HAP-1 (cell line): ENCODE results near the gene REPS1.
"Not testable (repeated sequence)": the region's sequence is repeated elsewhere in the genome, so short reads cannot be mapped to it uniquely, and the experiment has no call there.

Experiments used
- DNase-seq, 2 experiments: peaks; one replicate each; pipeline ENCODE4 v3.0.0-alpha.2; 2016 to 2020; ENCODE audit warnings: low spot score in 2 of 2
- H3K27me3 ChIP-seq: fragments of 250-450 bp; sonication (Bioruptor Pico); 2 replicates; pipeline ENCODE4 v1.5.1; 2020; ENCODE audit warnings: low read depth, mild to moderate bottlenecking, moderate library complexity
- H3K36me3 ChIP-seq: fragments of 250-450 bp; sonication (Bioruptor Pico); replicated peaks from 2 replicates; pipeline ENCODE4 v1.5.1; 2020; ENCODE audit warnings: mild to moderate bottlenecking
- H3K4me1 ChIP-seq: fragments of 250-450 bp; sonication (Bioruptor Pico); 2 replicates; pipeline ENCODE4 v1.5.1; 2020; ENCODE audit warnings: mild to moderate bottlenecking
- H3K4me3 ChIP-seq: fragments of 250-450 bp; sonication (Bioruptor Pico); 2 replicates; pipeline ENCODE4 v1.5.1; 2020; ENCODE audit warnings: mild to moderate bottlenecking, moderate library complexity
- H3K9me3 ChIP-seq: fragments of 250-450 bp; sonication (Bioruptor Pico); 2 replicates; pipeline ENCODE4 v1.5.1; 2020; ENCODE audit warnings: mild to moderate bottlenecking, moderate library complexity
- in situ Hi-C: fragments of 300-500 bp; cut with MboI; formaldehyde crosslinking; loops from 3 replicates; pipeline ENCODE4 v1.14.3; 2020; ENCODE audit warnings: low sequenced_read_pairs, inconsistent platforms, mixed read lengths

The REPS1 gene

DNA sequence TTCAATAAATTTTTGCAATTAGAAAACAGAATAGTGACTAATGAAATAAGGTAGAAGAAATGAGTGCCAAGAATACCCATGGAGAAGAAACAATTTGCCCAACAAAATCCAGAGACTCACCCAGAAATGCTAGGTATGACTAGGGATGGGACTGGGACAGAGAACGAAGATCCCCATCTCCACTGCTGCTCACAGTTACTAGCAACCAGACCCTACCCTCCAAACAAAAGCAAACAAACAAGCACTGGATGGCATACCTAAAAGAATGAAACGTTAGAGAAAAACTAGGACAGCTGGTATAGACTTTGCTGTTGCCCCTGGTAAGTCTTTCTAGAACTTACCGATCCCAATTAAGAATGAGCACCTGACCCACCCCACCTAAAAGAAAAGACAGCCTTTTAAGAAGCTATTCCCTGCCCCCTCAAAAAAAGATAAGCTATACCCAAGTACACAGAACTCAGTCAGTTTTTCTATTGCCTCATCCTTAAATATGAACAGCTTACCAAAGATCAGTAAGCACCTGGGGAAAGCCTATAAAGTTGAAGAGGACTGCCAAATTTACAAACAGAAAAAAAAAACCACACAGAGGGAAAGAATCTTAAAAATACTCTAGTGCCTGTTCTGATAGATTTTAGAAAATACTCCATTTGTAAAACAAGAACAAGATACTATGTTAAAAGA lies 31.7 kb downstream of the REPS1 start:
- in situ Hi-C loops, result no loop called here
- H3K27me3 ChIP-seq, result no peaks in the 10 kb centered on the region
- H3K4me1 ChIP-seq, result 0 out of 2 replicates have a peak, but pooled peaks cover 2% of the 10 kb centered on the region
- no peak for DNase-seq
- no peaks in the 10 kb centered on the region for H3K36me3 ChIP-seq
- no peak overlapping the region for H3K4me3 ChIP-seq
- H3K9me3 ChIP-seq, result no peaks in the 10 kb centered on the region

DNA sequence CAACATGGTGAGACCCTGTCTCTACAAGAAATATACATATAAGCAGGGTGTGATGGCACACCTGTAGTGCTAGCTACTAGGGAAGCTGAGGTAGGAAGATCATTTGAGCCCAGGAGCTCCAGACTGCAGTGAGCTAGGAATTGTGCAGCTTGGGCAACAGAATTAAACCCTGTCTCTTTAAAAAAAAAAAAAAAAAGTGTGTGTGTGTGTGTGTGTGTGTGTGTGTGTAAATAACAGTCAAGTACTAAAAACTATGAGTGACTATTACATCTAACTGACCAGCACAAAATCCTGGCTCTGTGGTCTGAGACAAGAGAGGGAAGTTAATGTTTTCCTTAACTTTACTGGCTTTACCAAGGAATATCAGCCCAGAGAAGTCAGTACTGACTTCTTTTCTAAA lies 32.8 kb downstream of the REPS1 start:
- no peak for DNase-seq
- in situ Hi-C loops, result no loop called here
- 0 out of 2 replicates have a peak, but pooled peaks cover 2% of the 10 kb centered on the region for H3K4me1 ChIP-seq
- no peaks in the 10 kb centered on the region for H3K27me3 ChIP-seq
- no peaks in the 10 kb centered on the region for H3K9me3 ChIP-seq
- no peak overlapping the region for H3K4me3 ChIP-seq
- no peaks in the 10 kb centered on the region for H3K36me3 ChIP-seq

DNA sequence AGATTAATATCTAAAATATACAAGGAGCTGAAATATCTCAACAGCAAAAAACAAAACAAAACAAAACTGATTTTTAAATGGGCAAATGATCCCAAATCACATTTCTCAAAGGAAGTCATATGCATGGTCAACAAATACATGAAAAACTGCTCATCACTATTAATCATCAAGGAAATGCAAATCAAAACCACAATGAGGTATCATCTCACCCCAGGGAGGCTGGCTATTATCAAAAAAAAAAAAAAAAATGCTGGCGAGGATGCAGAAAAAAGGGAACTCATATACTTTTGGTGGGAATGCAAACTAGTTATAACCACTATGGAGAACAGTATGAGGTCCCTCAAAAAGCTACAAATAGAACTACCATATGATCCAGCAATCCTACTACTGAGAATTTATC lies 34.6 kb downstream of the REPS1 start:
- no peak for DNase-seq
- in situ Hi-C loops, result no loop called here
- H3K27me3 ChIP-seq, result no peaks in the 10 kb centered on the region

DNA sequence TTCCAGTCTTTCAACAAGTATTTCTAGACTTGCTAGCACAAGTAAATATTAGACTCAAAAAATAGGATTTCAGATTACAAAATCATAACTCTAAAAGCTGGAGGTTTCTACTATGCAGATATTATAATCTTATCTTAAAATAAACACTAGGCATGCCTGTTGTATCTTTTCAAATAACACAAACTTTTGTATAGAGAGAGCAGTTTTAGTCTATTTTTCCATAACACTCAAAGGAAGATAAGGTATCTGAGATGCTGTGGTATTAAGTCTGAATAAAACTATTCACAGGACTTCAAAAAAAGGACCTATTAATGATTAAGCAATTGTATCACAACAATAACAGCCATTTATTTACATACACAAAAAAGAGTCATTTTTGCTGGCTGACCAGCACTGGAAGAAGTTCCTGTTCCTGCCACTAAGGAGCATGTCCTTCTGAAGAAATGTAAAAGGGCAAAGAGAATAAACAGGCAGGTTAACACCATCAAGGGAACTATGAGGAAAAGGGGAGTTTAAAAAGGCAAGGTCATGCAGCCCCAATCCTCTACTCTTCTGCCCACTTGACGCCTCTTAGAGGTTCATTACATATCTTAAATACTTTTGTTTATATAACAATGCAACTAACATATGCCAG lies 39.4 kb downstream of the REPS1 start:
- Histone ChIP-seq H3K27me3 (no peaks in the 10 kb centered on the region), H3K4me3 (no peak overlapping the region), H3K9me3 (no peaks in the 10 kb centered on the region), H3K36me3 (peaks cover 17% of the 10 kb centered on the region), H3K4me1 (peaks cover 26% of the 10 kb centered on the region)
- DNase-seq, result no peak
- in situ Hi-C loops, result no loop called here

More for the DNA sequence above, 34.6 kb downstream of the REPS1 start:
- Histone ChIP-seq H3K9me3 (no peaks in the 10 kb centered on the region), H3K36me3 (no peaks in the 10 kb centered on the region), H3K4me1 (peaks cover 10% of the 10 kb centered on the region), H3K4me3 (no peak overlapping the region)

DNA sequence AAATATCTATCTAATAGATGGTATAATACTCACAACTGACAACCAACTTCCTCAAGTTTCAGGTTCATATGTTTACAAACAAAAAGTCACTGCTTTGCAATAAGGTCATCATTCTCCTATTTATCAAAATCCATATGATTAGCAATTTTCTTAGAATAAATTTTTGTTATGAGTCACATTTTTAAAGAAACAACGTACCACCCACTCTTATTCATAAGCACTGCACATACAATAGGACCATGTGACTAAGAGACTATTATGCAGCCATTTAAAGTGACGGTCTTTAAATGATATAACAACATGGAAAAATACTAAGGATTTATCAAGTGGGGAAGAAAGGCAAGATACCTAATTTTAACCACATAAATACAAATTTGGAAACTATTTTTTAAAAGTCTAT lies 40.0 kb downstream of the REPS1 start:
- Histone ChIP-seq H3K9me3 (no peaks in the 10 kb centered on the region), H3K4me1 (peaks cover 26% of the 10 kb centered on the region), H3K36me3 (peaks cover 21% of the 10 kb centered on the region), H3K27me3 (no peaks in the 10 kb centered on the region), H3K4me3 (no peak overlapping the region)
- DNase-seq, result no peak
- in situ Hi-C loops, result no loop called here

DNA sequence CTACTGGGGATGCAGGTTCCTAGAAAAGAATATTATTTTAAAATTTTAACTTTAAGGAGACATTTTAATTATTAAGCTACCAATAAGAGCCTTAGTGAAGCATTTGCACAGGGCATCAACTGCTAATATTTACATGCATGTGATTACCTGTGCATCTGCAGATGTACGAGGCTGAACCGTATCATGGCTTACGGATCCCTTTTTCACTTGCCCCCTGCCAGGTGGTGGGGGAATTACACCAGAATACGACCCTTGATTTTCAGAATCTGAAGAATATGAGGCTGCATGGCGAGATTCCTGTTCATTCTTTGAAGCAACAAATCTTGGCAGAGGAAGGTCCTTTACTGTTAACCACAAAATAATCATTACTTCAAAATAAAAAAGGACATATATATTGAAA lies 42.7 kb downstream of the REPS1 start:
- peaks cover 26% of the 10 kb centered on the region for H3K4me1 ChIP-seq
- no peaks in the 10 kb centered on the region for H3K27me3 ChIP-seq
- in situ Hi-C loops, result no loop called here
- H3K36me3 ChIP-seq, result peaks cover 22% of the 10 kb centered on the region
- no peak overlapping the region for H3K4me3 ChIP-seq
- peak in 1 of 2 experiments; percentile 26 for DNase-seq
- no peaks in the 10 kb centered on the region for H3K9me3 ChIP-seq

DNA sequence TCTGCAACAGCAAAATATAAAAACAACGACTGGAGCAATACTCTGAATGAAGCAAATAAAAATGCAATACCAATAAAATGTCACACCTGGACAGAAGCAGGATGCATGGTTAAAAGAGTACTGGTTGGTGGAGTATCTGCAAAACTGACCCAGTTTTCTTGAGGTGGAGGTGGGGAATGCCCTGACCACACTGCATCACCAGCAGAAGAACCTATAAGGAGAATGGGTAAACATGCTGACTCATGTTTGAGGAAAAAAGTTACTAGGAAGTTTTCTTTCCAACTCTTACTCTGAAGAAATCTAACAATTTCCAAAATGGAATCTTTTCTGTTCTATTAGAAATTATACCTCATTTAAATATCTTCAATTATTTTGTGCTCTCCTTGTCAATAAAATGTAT lies 43.6 kb downstream of the REPS1 start:
- Histone ChIP-seq H3K4me3 (no peak overlapping the region), H3K9me3 (no peaks in the 10 kb centered on the region), H3K27me3 (no peaks in the 10 kb centered on the region), H3K36me3 (peaks cover 22% of the 10 kb centered on the region), H3K4me1 (peaks cover 26% of the 10 kb centered on the region)
- no peak for DNase-seq
- in situ Hi-C loops, result no loop called here

DNA sequence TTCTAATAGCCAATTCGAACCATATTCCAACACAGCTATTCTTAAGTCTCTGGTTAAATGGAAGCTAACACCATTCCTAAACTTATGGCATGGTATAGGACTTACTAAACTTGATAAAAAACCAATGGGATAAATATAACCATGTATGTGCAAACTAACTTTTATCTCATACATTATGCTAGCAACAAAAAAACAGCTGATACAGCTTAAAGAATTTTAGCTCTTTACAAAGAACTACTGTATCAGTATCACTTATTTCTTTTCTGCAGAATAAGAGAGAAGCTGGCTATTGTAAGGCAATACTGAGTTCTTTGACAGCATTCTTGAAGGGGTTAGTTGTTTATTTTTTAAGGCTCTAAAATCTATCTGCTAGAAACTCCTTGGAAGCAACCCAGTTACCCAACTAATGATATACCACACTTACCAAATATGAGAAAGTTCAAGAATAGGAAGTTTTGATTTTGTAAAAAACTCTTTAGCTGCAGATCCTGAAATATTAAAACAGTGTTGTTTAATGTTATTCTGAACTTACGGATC lies 44.9 kb downstream of the REPS1 start:
- H3K9me3 ChIP-seq, result no peaks in the 10 kb centered on the region
- DNase-seq, result no peak
- H3K27me3 ChIP-seq, result no peaks in the 10 kb centered on the region
- peaks cover 22% of the 10 kb centered on the region for H3K36me3 ChIP-seq
- peaks cover 13% of the 10 kb centered on the region for H3K4me1 ChIP-seq
- in situ Hi-C loops, result no loop called here
- no peak overlapping the region for H3K4me3 ChIP-seq

DNA sequence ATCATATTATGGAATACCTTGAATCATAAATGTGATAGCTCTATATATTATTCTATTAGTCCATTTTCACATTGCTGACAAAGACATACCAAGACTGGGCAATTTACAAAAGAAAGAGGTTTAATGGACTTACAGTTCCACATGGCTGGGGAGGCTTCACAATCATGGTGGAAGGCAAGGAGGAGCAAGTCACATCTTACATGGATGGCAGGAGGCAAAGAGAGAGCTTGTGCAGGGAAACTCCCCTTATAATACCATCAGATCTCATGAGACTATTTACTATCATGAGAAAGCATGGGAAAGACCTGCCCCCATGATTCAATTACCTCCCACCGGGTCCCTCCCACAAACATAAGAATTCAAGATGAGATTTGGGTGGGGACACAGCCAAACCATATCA lies 51.2 kb downstream of the REPS1 start:
- H3K27me3 ChIP-seq, H3K4me3 ChIP-seq, H3K4me1 ChIP-seq, DNase-seq, H3K9me3 ChIP-seq, in situ Hi-C loops: not testable (repeated sequence)
- peaks cover 11% of the 10 kb centered on the region for H3K36me3 ChIP-seq

DNA sequence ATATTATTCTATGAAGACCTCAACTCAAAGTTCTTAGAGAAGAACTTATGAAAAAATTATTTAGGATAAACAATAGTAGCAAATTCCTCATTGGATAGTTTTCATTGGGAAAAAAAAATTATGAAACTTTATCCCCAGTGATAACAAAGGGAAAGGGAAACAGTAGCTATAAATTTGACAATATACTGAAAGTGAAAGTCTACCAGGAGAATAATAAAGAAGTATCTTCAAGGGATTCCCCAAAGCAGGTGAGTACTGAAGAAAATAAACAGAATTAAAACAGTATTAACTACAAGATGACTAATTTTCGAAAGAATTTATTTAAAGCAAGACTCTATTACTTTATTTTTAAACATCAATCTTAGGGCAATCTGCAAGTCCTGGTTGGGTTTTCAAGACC lies 56.4 kb downstream of the REPS1 start:
- Histone ChIP-seq H3K9me3 (no peaks in the 10 kb centered on the region), H3K27me3 (no peaks in the 10 kb centered on the region), H3K36me3 (peaks cover 4% of the 10 kb centered on the region), H3K4me1 (peaks cover 11% of the 10 kb centered on the region), H3K4me3 (no peak overlapping the region)
- in situ Hi-C loops, result no loop called here
- DNase-seq, result no peak

DNA sequence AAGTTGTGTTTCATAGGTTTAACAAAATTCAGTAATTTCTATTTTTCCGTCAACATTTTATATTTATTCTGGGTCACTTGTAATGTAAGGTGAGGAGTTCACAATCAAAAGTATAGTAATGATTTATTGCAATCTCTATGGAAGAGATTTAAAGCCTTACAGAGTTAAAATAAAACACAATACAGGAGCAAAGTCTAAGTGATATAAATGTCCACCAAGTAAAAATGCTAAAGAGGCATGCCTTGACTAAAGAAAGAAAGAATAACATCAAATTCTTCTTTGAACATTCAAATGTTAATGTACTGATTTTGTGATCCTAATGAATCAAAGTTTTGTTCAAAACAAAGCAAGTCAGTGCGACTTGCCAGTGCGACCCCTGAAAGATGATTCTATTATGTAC lies 61.5 kb downstream of the REPS1 start:
- no peaks in the 10 kb centered on the region for H3K9me3 ChIP-seq
- no peaks in the 10 kb centered on the region for H3K27me3 ChIP-seq
- H3K4me3 ChIP-seq, result no peak overlapping the region
- H3K4me1 ChIP-seq, result peaks cover 33% of the 10 kb centered on the region
- peaks cover 4% of the 10 kb centered on the region; the same call in 1 of the 2 replicates for H3K36me3 ChIP-seq
- DNase-seq, result peak in 1 of 2 experiments; percentile 95
- in situ Hi-C loops, result no loop called here

DNA sequence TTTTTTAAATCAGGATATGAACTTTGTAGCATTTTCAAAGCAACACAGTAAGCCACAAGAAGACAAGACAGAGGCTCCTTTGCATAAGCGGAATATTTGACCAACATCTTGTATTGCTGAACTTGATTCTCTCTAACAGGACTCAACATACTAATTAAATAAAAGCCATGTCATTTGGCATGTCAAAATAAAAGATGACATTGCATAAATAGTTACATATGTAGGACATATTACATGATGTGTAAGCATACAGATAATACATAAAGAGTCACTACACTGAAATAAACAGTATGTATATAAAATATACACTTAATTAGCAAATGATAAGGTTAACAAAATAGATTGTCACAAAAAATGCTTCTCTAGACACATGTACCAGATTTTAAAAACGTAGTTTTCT lies 62.2 kb downstream of the REPS1 start:
- Histone ChIP-seq H3K9me3 (no peaks in the 10 kb centered on the region), H3K4me3 (no peak overlapping the region), H3K4me1 (peaks cover 33% of the 10 kb centered on the region), H3K36me3 (peaks cover 4% of the 10 kb centered on the region; the same call in 1 of the 2 replicates), H3K27me3 (no peaks in the 10 kb centered on the region)
- DNase-seq, result no peak
- in situ Hi-C loops, result no loop called here

DNA sequence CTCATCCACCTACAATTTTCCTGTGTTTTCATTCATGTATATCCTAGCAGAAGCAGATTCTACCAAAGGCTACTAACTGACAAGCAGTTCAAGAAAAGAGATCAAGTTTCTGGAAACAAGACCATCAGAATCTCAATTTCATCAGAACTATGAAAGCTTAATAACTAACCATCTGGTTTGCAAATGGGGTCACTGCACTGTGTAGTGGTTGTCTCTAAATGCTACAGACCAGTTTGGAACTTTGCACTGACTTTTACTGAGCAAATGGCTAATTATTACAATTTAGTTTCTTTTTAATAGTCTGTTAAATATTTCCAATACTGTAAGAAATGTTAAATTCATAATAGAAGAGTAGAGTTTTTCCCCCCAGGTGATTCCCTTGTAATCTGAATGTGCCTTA lies 64.5 kb downstream of the REPS1 start:
- Histone ChIP-seq H3K36me3 (peaks cover 14% of the 10 kb centered on the region), H3K9me3 (no peaks in the 10 kb centered on the region), H3K4me3 (no peak overlapping the region), H3K27me3 (no peaks in the 10 kb centered on the region), H3K4me1 (peaks cover 33% of the 10 kb centered on the region)
- in situ Hi-C loops, result no loop called here
- DNase-seq, result no peak

DNA sequence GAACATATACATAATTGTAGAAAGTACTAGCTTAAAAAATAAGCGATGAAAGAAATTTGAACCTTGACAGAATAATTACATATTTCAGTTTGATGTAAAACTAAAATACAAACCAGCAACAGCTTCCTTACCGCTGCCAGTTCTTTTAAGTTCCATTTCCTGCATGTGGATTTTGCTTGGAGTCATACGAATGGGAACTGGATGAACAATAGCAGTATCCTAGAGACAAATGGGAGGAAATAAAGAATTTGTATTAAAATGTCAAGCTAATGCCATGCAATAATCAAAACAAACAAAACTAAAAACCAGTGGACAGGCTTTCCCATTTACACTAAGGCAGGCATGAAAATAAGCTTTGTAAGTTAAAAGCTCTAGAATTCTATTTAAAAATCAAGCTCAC lies 67.1 kb downstream of the REPS1 start:
- Histone ChIP-seq H3K27me3 (no peaks in the 10 kb centered on the region), H3K9me3 (no peaks in the 10 kb centered on the region), H3K4me3 (no peak overlapping the region), H3K4me1 (peaks cover 15% of the 10 kb centered on the region), H3K36me3 (peaks cover 20% of the 10 kb centered on the region)
- in situ Hi-C loops, result no loop called here
- DNase-seq, result no peak
